Progenitor cell of endocrine pancreas (in vitro differentiated cells): ENCODE data around the gene STARD13. TPM values are rescaled to one million over a fixed set of nuclear protein-coding genes. Genes with fewer than 3 reads are reported as not detected.

ENCODE experiments used
- DNase-seq: peaks from one replicate; pipeline ENCODE4 v3.0.0; 2021; ENCODE audit warnings: low spot score; ENCODE audit not compliant: unreplicated experiment
- H3K27ac Mint-ChIP-seq: 2 replicates; pipeline ENCODE4 v1.8.0; 2021; ENCODE audit warnings: mild to moderate bottlenecking, moderate library complexity, mixed read lengths
- H3K27me3 Mint-ChIP-seq: 2 replicates; pipeline ENCODE4 v1.8.0; 2021; ENCODE audit warnings: mixed read lengths
- H3K36me3 Mint-ChIP-seq: 2 replicates; pipeline ENCODE4 v1.8.0; 2022; ENCODE audit warnings: mixed read lengths; ENCODE audit not compliant: insufficient read depth
- H3K4me1 Mint-ChIP-seq: 2 replicates; pipeline ENCODE4 v1.8.0; 2021; ENCODE audit warnings: low read depth, mixed read lengths
- H3K4me3 Mint-ChIP-seq: 2 replicates; pipeline ENCODE4 v1.8.0; 2021; ENCODE audit warnings: low read depth, mild to moderate bottlenecking, moderate library complexity, mixed read lengths
- H3K9me3 Mint-ChIP-seq: 2 replicates; pipeline ENCODE4 v1.8.0; 2021; ENCODE audit warnings: low read depth, mixed read lengths
- CTCF ChIP-seq: fragments of 200-600 bp; sonication (generic); IDR thresholded peaks from one replicate; pipeline ENCODE4 v1.5.0; 2021; ENCODE audit warnings: antibody characterized with exemption, mild to moderate bottlenecking; ENCODE audit not compliant: unreplicated experiment
- total RNA-seq: library from RNA; stranded (reverse); gene quantifications from 2 replicates; pipeline ENCODE4 v1.2.1, GENCODE V29; 2021

Gene STARD13
- total RNA-seq, 1 donor from 2014 or later, result 11.7 TPM

GRCh38 chr13:33205804-33206221, 79.7 kb downstream of the STARD13 start:
- H3K4me1 Mint-ChIP-seq, result peaks cover 33% of the 10 kb centered on the region
- peaks cover 1% of the 10 kb centered on the region for H3K36me3 Mint-ChIP-seq
- no peak for TF ChIP-seq CTCF
- peak overlapping the region; percentile 64 for H3K4me3 Mint-ChIP-seq
- DNase-seq, result no peak
- peaks cover 3% of the 10 kb centered on the region for H3K27me3 Mint-ChIP-seq
- peak overlapping the region; percentile 71 for H3K27ac Mint-ChIP-seq
- H3K9me3 Mint-ChIP-seq, result peaks cover 4% of the 10 kb centered on the region

DNA sequence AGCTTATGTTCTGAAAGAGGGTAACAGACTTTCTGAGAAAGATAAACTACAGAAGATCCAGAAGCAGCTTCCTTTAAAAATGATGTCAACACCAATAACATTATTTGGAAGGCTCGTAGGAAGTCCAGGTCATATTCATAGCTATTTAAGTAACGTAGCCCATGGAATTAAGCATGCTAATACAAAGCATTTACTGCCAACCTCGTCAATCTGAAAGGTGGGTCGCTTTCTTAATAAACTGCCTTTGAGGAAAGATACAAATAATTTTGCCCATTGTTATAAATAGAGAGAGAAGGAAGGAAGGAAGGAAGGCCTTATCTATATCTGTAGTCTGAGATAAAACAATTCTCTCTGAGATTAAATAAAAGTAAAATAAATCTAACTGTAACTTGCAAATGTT, 80.3 kb downstream of the STARD13 start:
- no peak for DNase-seq
- H3K4me1 Mint-ChIP-seq, result peaks cover 33% of the 10 kb centered on the region
- H3K36me3 Mint-ChIP-seq, result peaks cover 1% of the 10 kb centered on the region
- peaks cover 4% of the 10 kb centered on the region for H3K9me3 Mint-ChIP-seq
- no peak for TF ChIP-seq CTCF
- H3K27me3 Mint-ChIP-seq, result peaks cover 3% of the 10 kb centered on the region
- peak overlapping the region; percentile 65 for H3K27ac Mint-ChIP-seq
- H3K4me3 Mint-ChIP-seq, result peak overlapping the region; percentile 68

- peaks cover 1% of the 10 kb centered on the region for H3K36me3 Mint-ChIP-seq
- peak overlapping the region; percentile 68 for H3K4me3 Mint-ChIP-seq
- no peak for DNase-seq
- TF ChIP-seq CTCF, result no peak
- H3K9me3 Mint-ChIP-seq, result peaks cover 4% of the 10 kb centered on the region
- H3K27me3 Mint-ChIP-seq, result peaks cover 3% of the 10 kb centered on the region
- H3K4me1 Mint-ChIP-seq, result peaks cover 33% of the 10 kb centered on the region
- H3K27ac Mint-ChIP-seq, result peak overlapping the region; percentile 65
Measured at GRCh38 chr13:33204130-33204927, 81.2 kb downstream of the STARD13 start.

- no peak for TF ChIP-seq CTCF
- peaks cover 1% of the 10 kb centered on the region for H3K36me3 Mint-ChIP-seq
- peaks cover 4% of the 10 kb centered on the region for H3K9me3 Mint-ChIP-seq
- DNase-seq, result no peak
- H3K27ac Mint-ChIP-seq, result no peak overlapping the region
- peaks cover 33% of the 10 kb centered on the region for H3K4me1 Mint-ChIP-seq
- H3K27me3 Mint-ChIP-seq, result no peaks in the 10 kb centered on the region
- H3K4me3 Mint-ChIP-seq, result peak overlapping the region; percentile 15
Measured at GRCh38 chr13:33202644-33203169, 82.8 kb downstream of the STARD13 start.

DNA sequence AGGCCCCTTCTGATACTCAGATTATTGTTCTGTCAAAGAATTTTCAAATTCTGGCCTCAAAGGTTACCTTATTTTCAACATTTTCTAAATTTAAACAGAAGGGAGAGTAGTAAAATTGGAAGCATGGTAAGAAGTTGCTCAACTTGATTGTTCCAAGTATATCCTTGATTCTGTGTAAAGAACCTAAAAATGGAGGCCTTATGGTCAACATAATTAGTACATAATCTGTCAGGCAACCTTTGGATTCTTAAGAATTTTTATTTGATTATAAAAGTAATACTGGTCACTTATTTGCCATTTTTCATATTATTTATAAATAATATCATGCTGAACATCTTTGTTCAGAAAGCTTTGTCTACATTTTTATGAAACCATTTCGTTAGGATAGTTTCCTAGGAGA, 83.9 kb downstream of the STARD13 start:
- Mint-ChIP-seq H3K36me3 (peaks cover 1% of the 10 kb centered on the region), H3K9me3 (peaks cover 4% of the 10 kb centered on the region), H3K27me3 (no peaks in the 10 kb centered on the region), H3K4me3 (no peak overlapping the region), H3K27ac (no peak overlapping the region), H3K4me1 (peaks cover 39% of the 10 kb centered on the region)
- DNase-seq, result no peak
- no peak for TF ChIP-seq CTCF
